HG03095 (cell line): ENCODE data around the gene PLD1.
"Not testable (repeated sequence)": the region's sequence is repeated elsewhere in the genome, so short reads cannot be mapped to it uniquely, and the experiment has no call there.

Experiments used
- ATAC-seq: cut with Tn5 transposase; IDR thresholded peaks from one replicate; pipeline ENCODE4 v1.9.1; 2021; ENCODE audit warnings: moderate library complexity; ENCODE audit not compliant: unreplicated experiment

The PLD1 gene

DNA sequence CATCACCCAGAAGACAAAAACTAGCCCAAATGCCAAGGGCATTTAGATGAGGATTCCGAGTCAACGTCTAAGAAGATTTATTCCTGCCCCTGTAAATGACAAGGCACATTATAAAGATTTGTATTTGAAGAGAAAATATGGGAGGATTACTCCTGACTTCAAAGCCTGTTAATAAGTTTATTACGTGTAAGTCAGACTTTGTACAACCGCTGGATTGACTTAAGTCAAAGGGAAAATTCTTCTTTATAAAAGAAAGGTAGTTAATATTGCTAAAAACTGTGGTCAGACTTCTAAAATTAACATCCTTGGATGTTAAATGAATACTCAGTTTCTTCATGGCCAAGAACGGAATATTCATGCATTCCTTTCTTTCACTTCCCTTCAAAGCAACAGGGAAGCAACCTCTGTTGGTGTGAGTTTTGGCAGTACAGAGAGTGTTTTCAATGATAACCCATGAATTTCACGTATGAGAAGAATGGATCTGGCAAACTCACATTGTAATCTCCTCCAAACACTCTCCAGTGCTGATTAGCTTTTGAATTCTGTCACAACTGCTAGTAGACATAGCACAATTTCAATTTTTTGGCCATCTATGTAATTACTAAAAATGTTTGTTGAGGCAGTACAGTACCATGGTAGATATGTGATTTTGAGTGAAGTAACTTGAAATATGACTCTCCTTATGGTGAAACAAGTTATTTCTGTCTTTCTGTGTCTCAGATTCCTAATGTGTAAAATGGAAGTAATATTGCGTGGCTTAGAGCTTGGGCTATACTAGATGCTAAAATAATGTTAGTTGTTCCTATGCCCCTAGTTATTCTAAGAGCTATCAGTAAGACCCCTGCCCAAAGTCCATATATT is 62.0 kb downstream of the PLD1 start:
- ATAC-seq: no peak

DNA sequence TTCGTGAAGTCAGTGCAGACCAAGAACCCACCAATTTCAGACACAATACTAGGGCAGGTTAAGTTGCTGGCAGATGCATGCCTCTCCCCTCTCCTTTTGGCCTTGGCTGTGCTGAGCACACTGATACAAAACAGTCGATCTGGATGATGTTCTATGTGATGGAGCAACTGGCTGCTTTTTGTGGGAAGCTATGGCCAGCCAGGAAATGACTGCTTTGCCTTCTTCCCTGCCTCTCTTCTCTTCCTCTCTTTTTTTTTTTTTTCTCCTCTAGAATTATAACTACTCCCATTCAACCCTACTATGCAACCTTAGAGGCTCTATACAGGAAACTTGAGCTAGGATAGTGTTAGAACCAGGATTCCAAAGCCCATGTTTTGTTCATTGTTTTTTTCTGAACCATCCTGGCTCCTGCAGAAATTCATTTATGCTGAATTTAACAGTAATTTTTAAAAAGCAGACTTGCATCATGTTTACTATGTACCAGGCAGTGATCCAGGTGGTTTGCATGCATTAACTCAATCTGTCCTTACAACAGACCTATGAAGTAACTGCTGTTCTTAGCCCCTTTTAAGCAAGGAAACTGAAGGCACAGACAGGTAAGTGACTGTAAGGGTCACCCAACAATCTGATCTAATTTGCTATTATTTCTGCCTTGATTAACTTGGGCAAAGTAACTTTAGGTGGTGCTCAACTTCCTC is 62.9 kb downstream of the PLD1 start:
- ATAC-seq: no peak

DNA sequence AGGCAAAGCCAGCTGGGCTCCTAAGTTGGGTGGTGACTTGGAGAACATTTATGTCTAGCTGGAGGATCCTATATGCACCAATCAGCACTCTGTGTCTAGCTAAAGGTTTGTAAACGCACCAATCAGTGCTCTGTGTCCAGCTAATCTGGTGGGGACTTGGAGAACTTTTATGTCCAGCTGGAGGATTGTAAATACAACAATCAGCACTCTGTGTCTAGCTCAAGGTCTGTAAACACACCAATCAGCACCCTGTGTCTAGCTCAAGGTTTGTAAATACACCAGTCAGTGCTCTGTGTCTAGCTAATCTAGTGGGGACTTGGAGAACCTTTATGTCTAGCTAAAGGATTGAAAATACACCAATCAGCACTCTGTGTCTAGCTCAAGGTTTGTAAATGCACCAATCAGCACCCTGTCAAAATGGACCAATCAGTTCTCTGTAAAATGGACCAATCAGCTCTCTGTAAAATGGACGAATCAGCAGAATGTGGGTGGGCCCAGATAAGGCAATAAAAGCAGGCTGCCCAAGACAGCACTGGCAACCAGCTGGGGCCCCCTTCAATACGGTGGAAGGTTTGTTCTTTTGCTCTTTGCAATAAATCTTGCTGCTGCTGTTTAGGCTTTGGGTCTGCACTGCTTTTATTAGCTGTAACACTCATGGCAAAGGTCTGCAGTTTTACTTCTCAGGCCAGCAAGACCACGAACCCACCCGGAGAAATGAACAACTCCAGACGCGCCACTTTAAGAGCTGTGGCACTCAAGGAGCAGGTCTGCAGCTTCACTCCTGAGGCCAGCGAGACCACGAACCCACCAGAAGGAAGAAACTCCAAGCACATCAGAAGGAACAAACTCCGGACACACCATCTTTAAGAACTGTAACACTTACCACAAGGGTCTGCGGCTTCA is 63.7 kb downstream of the PLD1 start:
- ATAC-seq: not testable (repeated sequence)

DNA sequence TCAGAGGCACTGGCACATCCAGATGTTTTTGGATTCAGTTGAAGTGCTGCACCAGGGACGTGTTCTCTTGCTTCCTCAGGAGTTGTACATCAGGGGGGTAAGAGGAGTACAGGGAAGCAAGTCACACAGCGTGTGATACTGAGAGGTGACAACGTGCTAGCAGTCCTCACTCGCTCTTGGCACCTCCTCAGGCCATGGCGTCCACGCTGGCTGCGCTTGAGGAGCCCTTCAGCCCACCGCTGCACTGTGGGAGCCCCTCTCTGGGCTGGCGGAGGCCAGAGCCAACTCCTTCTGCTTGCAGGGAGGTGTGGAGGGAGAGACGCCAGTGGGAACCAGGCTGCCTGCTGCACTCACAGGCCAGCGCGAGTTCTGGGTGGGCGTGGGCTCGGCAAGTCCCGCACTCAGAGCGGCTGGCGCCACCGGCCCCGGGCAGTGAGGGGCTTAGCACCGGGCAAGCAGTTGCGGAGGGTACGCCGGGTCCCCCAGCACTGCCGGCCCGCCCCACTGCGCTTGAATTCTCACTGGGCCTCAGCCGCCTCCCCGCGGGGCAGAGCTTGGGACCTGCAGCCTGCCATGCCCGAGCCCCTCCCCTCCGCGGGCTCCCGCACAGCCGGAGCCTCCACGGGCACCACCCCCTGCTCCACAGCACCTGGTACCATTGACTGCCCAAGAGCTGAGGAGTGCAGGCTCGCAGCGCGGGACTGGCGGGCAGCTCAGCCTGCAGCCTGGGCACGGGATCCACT is 64.5 kb downstream of the PLD1 start:
- no peak for ATAC-seq

DNA sequence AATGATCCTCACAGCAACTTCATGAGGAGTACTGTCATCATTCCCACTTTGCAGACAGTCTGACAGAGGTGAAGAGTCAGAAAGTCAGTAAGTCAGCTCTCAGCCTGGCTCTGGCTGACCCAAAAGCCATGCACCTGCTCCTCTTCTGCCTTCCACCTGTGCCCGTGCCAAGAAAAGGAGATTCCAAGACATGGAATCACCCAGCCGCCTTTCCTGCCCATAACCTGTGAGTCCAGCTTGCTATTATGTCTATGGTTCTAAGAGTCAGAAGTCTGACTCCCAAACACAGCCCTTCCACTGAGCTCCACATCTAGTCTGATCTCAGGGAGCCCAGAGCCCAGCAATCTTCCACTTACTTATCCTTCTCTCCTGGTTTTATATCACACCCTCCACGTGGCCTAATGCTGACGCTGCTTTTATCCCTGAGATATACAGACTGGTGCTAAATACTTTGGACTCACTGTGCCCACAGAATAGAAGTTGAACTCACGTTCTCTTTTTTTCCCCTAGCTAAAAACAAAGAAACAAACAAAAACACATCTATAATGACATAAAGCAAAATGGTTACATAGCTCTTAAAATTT is 66.0 kb downstream of the PLD1 start:
- ATAC-seq: no peak

GRCh38 chr3:171743327-171744157 is 66.7 kb downstream of the PLD1 start:
- no peak for ATAC-seq

DNA sequence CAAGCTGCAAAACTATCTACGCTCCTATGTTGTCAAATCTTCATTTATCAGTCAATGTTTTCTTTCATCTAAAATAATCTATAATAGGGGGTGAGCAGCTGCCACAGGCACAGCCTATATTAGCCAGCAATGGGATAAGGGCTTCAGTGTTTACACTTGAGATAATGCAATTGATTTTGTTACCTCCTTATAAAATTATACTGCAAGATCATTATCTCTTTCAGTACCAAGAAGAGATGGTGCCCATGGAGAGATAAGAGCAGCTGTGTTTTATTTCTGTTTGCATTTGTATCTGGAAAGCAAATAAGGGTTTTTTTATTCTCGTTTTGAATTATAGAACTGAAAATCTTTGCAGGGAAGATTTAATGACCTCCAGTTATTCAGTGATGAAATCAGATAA is 68.9 kb downstream of the PLD1 start:
- no peak for ATAC-seq

GRCh38 chr3:171736556-171736955 is 73.7 kb downstream of the PLD1 start:
- no peak for ATAC-seq

- ATAC-seq: no peak
Measured at GRCh38 chr3:171733561-171733960, 76.7 kb downstream of the PLD1 start.

DNA sequence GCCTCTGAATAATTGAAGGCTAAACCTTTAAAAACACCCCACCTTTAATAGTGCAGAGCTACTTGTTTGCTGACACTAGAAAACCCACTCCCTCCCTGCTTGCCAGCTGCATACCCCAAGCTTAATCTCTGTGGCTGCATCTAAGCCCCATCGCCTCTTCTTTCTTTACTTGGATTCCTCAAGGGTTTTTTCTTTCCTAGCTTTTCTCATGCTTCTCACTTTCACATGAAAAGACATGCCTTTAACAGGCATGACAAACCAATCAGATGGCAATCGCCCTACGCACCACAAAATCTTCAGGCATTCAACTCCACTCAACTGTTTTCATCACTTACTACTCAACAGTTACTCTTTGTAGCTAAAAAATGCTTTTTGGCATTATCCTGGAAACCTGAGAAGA is 77.5 kb downstream of the PLD1 start:
- no peak for ATAC-seq

DNA sequence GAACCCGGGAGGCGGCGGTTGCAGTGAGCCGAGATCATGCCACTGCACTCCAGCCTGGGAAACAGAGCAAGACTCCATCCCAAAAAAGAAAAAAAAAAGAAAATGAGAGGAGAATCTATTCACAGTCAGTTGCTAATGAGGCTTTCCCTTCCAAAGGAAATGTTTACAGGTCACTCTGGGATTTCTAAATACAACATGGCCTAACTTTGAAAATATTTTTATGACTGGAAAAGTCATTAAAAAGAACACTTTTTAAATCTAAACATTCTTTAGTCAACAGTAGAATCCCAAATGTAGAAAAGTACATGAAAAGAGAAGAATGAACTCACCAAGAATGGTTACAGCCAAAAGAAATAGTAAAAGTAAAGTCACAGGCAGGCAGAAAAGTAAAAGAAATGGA is 78.6 kb downstream of the PLD1 start:
- ATAC-seq: no peak

GRCh38 chr3:171729452-171730334 is 80.6 kb downstream of the PLD1 start:
- no peak for ATAC-seq

DNA sequence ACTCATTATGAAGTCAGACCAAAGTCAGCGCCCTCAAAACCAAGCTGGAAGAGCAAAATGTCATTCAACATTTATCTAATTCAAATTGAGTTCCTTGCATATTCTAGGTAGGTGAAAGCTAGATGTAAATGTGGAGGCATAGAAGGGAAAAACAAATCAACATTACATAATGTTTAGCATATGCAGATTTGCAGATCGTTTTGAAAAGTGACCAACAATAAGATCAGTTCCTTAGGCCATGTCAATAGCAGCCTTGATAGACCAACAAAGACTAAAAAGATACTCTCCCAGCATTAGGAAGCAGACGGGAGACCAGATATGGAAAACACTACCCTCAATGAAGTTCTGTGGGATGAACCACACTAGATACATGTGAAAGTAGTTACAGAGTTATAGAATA is 83.0 kb downstream of the PLD1 start:
- no peak for ATAC-seq

DNA sequence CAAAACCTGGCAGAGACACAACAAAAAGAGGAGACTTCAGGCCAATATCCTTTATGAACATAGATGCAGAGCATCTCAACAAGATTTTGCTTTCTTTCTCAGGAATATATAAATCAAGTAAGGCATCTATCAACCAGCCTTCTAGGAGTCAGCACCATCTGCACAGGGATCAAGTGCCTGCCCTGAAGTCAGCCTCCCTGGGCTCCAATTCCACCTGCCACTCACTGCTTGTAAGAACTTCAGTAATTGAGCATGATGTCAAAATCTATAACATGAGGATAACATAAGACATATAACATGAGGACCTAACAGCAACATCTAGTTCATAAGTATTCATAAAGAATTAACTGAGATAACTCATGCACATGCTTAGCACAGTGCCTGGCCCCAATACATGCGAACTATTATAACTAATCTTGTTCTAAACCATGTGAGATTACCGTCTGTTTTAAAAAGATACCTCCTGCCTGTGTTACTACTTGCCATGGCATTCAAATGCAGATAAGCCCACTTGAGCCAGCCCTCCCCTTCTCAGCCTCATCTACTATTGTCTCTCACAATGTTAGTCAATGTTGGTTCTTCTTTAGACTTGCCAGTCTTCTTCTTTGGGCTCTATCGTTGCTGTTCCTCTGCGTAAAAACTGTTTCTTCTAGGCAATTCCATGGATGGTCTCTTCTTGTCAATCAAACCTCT is 91.6 kb downstream of the PLD1 start:
- no peak for ATAC-seq

- no peak for ATAC-seq
Measured at GRCh38 chr3:171715155-171715554, 95.1 kb downstream of the PLD1 start.

DNA sequence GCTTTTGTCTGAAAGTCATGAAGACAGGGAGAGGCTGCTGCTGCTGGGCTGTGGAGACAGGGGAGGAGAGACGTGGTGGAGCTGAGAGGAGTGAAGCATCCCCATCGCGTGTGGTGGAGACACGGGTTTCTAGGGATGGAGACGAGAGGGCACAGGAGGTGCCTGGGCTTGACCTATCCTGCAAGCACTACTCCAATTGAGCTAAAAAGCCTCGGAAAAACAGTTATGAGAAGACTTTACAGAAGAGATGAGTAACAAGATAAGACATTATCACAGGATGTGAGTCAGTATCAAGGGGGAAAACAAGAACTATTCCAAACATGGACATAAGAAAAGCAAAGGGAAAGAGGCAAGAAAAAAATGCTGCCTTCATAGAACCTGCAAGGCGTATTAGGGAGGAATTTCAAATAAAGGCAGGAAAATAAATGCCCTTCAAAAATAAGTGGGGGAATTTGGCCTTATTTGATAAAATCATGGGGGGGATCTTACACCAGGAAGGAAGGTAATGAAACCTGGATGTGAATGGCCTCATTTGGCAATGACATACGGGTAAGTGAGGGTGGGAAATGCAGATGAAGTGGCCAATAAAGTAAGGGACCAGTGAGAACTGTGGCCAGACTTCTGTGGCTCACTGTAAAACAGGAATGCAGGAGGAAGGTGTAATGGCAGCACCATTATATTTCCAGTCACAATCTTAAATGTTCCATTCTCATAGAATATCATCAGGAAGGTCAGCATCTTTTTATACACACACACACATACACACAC is 97.9 kb downstream of the PLD1 start:
- no peak for ATAC-seq
